Measurements from ENCODE around the gene SF3B6. TPM values are rescaled to one million over a fixed set of nuclear protein-coding genes. Genes with fewer than 3 reads are reported as not detected.

SF3B6 gene
- total and polyA plus RNA-seq, 2 of the 4 experiments (the other 2 are of a cell fraction): 143 to 191 TPM

DNA sequence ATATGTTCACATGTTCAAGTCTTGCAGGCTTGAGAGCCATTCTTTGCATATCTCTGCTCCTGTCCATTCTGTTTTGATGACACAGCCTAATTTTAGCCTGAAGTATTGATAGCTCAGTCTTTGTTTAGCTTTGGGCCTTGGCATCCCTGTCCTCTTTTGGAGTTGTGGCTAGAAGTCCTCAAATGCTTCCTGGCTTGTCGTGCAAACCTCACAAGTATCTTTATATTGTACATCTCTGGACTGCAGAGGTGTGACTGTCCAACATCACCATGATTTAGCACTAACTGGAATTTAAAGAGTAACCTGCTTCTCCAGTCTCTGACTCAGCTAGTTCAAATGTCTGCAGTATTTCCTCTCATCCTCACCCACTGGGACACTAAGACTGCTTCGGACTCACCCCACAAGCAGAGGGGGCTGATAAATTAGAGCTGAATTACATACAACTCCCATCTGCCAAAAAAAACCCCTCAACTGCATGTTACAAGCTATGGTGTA is 35.3 kb upstream of the SF3B6 start:
- no peak overlapping the region for H3K14ac ChIP-seq (replicated peaks; ENCODE audit: low read depth, low read length)
- dilution Hi-C loops (cut with HindIII; ENCODE audit: low sequenced_read_pairs, unreplicated experiment): no loop called here
- WGBS, 2 experiments (ENCODE audit: extremely low coverage in 2 of 2, insufficient read length in 1 of 2): 80% methylated on average over 1 of the region's 2 CpGs; no CpG with 5 or more reads in 1 of the 2 experiments
- H4K20me1 ChIP-seq (ENCODE audit: insufficient read depth, low read length): no peaks in the 10 kb centered on the region
- DNase-seq (peak; percentile 35), ATAC-seq (ENCODE audit: low read depth) (peak; percentile 62)
- intact Hi-C loops (cut with micrococcal nuclease): no loop called here
- no peak overlapping the region for H3K23ac ChIP-seq (ENCODE audit: low read depth, low read length)
- H3K9me3 ChIP-seq (ENCODE audit: control insufficient read depth, insufficient read depth, low read length): peaks cover 8% of the 10 kb centered on the region
- H3K56ac ChIP-seq (ENCODE audit: extremely low read depth, insufficient read depth, low read length): no peak overlapping the region
- H3K27ac ChIP-seq (ENCODE audit: insufficient read depth, low read length): no peak overlapping the region
- POLR2A ChIA-PET (ENCODE audit: unreplicated experiment): interaction anchor here (0.6 to 1.0 kb wide), 2 partner anchors 11 to 20 kb away, joined by 4 to 7 read pairs; no protein-coding TSS in a partner anchor
- no peak overlapping the region for H2AK9ac ChIP-seq (replicated peaks; ENCODE audit: low read depth, low read length, poor library complexity)
- no peaks in the 10 kb centered on the region for H3K79me1 ChIP-seq (ENCODE audit: low read depth in 1 of 2, low read length in 2 of 2)
- H3K4me3 ChIP-seq (ENCODE audit: insufficient read depth, low read depth, low read length): no peak overlapping the region
- BruUV-seq (replicated peaks): no TSS peak
- no peak overlapping the region for H3K9ac ChIP-seq (ENCODE audit: low read depth, low read length)
- H2BK20ac ChIP-seq (ENCODE audit: low read depth, low read length): no peak overlapping the region
- no peaks in the 10 kb centered on the region for H3K4me1 ChIP-seq (ENCODE audit: control insufficient read depth, insufficient read depth, low read length)
- no peak overlapping the region for H2BK5ac ChIP-seq (ENCODE audit: low read depth, low read length, poor library complexity, severe bottlenecking)
- no peak overlapping the region for H3K4ac ChIP-seq (ENCODE audit: low read depth, low read length)
- CTCF ChIA-PET: interaction anchor here (1.2 kb wide), 1 partner anchor 27 kb away, joined by 5 read pairs; the partner anchor contains the start of gene TP53I3
- no peak overlapping the region for H3K18ac ChIP-seq (ENCODE audit: low read depth, low read length)
- H3K27me3 ChIP-seq (ENCODE audit: control insufficient read depth, insufficient read depth, low read length): no peaks in the 10 kb centered on the region
- no peak overlapping the region for H2AK5ac ChIP-seq (ENCODE audit: low read depth, low read length)
- no peak overlapping the region for H2BK15ac ChIP-seq (ENCODE audit: low read depth, low read length)
- H2BK120ac ChIP-seq (ENCODE audit: low read depth, low read length): no peak overlapping the region
- no peaks in the 10 kb centered on the region; the same call in 1 of the 2 replicates for H3K36me3 ChIP-seq (ENCODE audit: control insufficient read depth, insufficient read depth, low read length)
- no peaks in the 10 kb centered on the region for H3K9me1 ChIP-seq (ENCODE audit: insufficient read depth, low read length)
- TF ChIP-seq NFE2L2 (IDR thresholded peaks at IDR 0.05; ENCODE audit: low read depth, low read length) (0 out of 2 replicates have a peak, but pooled peaks have one; percentile 30), USF2 (IDR thresholded peaks at IDR 0.05; ENCODE audit: low read depth, low read length) (no peak), RAD21 (IDR thresholded peaks at IDR 0.05; ENCODE audit: low read length) (no peak), MAFK (IDR thresholded peaks at IDR 0.05; ENCODE audit: low read depth, low read length) (peak; percentile 68)
- no peak overlapping the region for H4K8ac ChIP-seq (ENCODE audit: low read depth in 2 of 2, low read length in 2 of 2)
- H4K5ac ChIP-seq (ENCODE audit: low read depth, low read length): no peak overlapping the region
- H2AFZ ChIP-seq (replicated peaks; ENCODE audit: low read length, poor library complexity): no peak overlapping the region
- H3K4me2 ChIP-seq (ENCODE audit: low read depth, low read length): no peak overlapping the region
- no peak overlapping the region for H4K91ac ChIP-seq (ENCODE audit: insufficient read depth, low read depth, low read length)
- in situ Hi-C loops (cut with MboI; ENCODE audit: low sequenced_read_pairs): no loop called here
